SK-N-SH (cell line): ENCODE data around the gene OR6B3. TPM values are rescaled to one million over a fixed set of nuclear protein-coding genes. Genes with fewer than 3 reads are reported as not detected.

Source experiments
- CTCF ChIA-PET: fragments of 300-600, 350-600 bp; formaldehyde crosslinking; extraction: SDS; loops from one replicate; lab custom pipeline; 2021; lab: Yijun Ruan, JAX
- POLR2A ChIA-PET: fragments of 350-600 bp; sonication (Branson Sonifier 250); formaldehyde crosslinking; extraction: SDS; loops from one replicate; lab custom pipeline; 2020; ENCODE audit warnings: antibody characterized with exemption, inconsistent platforms; lab: Yijun Ruan, JAX
- DNase-seq: peaks from one replicate; pipeline ENCODE4 v3.0.0; 2012
- H2AFZ ChIP-seq: fragments of 200-600 bp; sonication (generic); 2 replicates; pipeline ENCODE4 v1.8.1; 2016; ENCODE audit warnings: antibody characterized with exemption, mild to moderate bottlenecking, low read depth
- H3F3A ChIP-seq: fragments of 200-600 bp; sonication (generic); replicated peaks from 2 replicates; pipeline ENCODE3; 2016; ENCODE audit warnings: antibody characterized with exemption, mild to moderate bottlenecking; ENCODE audit not compliant: insufficient read depth
- H3K27ac ChIP-seq, 2 experiments: fragments of 200-500 bp in 1 of 2; fragments of 200-600 bp in 1 of 2; sonication (Bioruptor generic) in 1 of 2; sonication (generic), shearing (Covaris generic) in 1 of 2; 2 replicates each; pipeline versions ENCODE4 v1.5.1 to v1.6.1; 2014 to 2016; ENCODE audit warnings: low read depth in 2 of 2, inconsistent platforms in 1 of 2, low read length in 1 of 2, mild to moderate bottlenecking in 1 of 2, mixed read lengths in 1 of 2
- H3K27me3 ChIP-seq: fragments of 200-600 bp; sonication (generic), shearing (Covaris generic); 2 replicates; pipeline ENCODE4 v1.6.1; 2016; ENCODE audit warnings: mixed run types; ENCODE audit not compliant: insufficient read depth
- H3K36me3 ChIP-seq, 2 experiments: fragments of 200-500 bp in 1 of 2; fragments of 200-600 bp in 1 of 2; sonication (Bioruptor generic) in 1 of 2; sonication (generic) in 1 of 2; replicated peaks in 1 of 2; 2 replicates each; pipeline versions ENCODE3 to v1.5.1; 2014 to 2016; ENCODE audit warnings: low read length in 1 of 2, mild to moderate bottlenecking in 1 of 2; ENCODE audit not compliant: insufficient read depth in 2 of 2, control insufficient read depth in 1 of 2
- H3K4me1 ChIP-seq, 2 experiments: fragments of 200-500 bp in 1 of 2; fragments of 200-600 bp in 1 of 2; sonication (Bioruptor generic) in 1 of 2; sonication (generic), shearing (Covaris generic) in 1 of 2; 2 replicates each; pipeline versions ENCODE4 v1.5.1 to v1.6.1; 2014 to 2016; ENCODE audit warnings: low read depth in 1 of 2, low read length in 1 of 2, mixed run types in 1 of 2; ENCODE audit not compliant: insufficient read depth in 2 of 2, control insufficient read depth in 1 of 2
- H3K4me2 ChIP-seq: fragments of 200-600 bp; sonication (generic), shearing (Covaris generic); 2 replicates; pipeline ENCODE4 v1.6.1; 2017; ENCODE audit warnings: mixed run types
- H3K4me3 ChIP-seq, 2 experiments: fragments of 200-500 bp in 1 of 2; fragments of 200-600 bp in 1 of 2; sonication (Bioruptor generic) in 1 of 2; sonication (generic), shearing (Covaris generic) in 1 of 2; 2 replicates each; pipeline versions ENCODE4 v1.5.1 to v1.8.1; 2014 to 2016; ENCODE audit warnings: low read depth in 2 of 2, inconsistent platforms in 1 of 2, low read length in 1 of 2, mild to moderate bottlenecking in 1 of 2, mixed read lengths in 1 of 2, moderate library complexity in 1 of 2
- H3K79me2 ChIP-seq: fragments of 200-600 bp; sonication (generic); 2 replicates; pipeline ENCODE4 v1.8.1; 2017; ENCODE audit warnings: mild to moderate bottlenecking; ENCODE audit not compliant: insufficient read depth
- H3K9ac ChIP-seq: fragments of 200-600 bp; sonication (generic); 2 replicates; pipeline ENCODE4 v1.6.1; 2017; ENCODE audit warnings: mixed run types
- H3K9me2 ChIP-seq: fragments of 200-600 bp; sonication (generic); 2 replicates; pipeline ENCODE4 v1.6.1; 2017; ENCODE audit warnings: mixed run types
- H3K9me3 ChIP-seq: fragments of 200-600 bp; sonication (generic); 2 replicates; pipeline ENCODE4 v1.6.1; 2017; ENCODE audit warnings: mixed run types, mild to moderate bottlenecking, moderate library complexity
- H4K20me1 ChIP-seq: fragments of 200-600 bp; sonication (generic); 2 replicates; pipeline ENCODE4 v1.6.1; 2017; ENCODE audit warnings: mild to moderate bottlenecking, mixed run types; ENCODE audit not compliant: insufficient read depth
- CHD2 ChIP-seq: fragments of 150-350 bp; IDR thresholded peaks from 2 replicates; pipeline ENCODE4 v1.6.1; 2018; ENCODE audit warnings: low read length; ENCODE audit not compliant: partially characterized antibody
- CTCF ChIP-seq: fragments of 200-600 bp; sonication (generic); IDR thresholded peaks from 2 replicates; pipeline ENCODE4 v1.6.1; 2017; ENCODE audit warnings: antibody characterized with exemption, mild to moderate bottlenecking, moderate library complexity
- ELF1 ChIP-seq: IDR thresholded peaks from 2 replicates; pipeline ENCODE4 v1.4.0; 2012
- EP300 ChIP-seq, 2 experiments: IDR thresholded peaks; 2 replicates each; pipeline versions ENCODE4 v1.4.0 to v1.6.1; 2012; ENCODE audit warnings: borderline replicate concordance in 1 of 2, low read depth in 1 of 2, low read length in 1 of 2
- EZH2phosphoT487 ChIP-seq: fragments of 200-600 bp; sonication (generic); IDR thresholded peaks from 2 replicates; pipeline ENCODE4 v1.6.1; 2017; ENCODE audit warnings: low read depth, mixed run types, mild to moderate bottlenecking, antibody characterized with exemption, moderate library complexity, borderline replicate concordance
- FOSL2 ChIP-seq: IDR thresholded peaks from 2 replicates; pipeline ENCODE4 v1.4.0; 2012; ENCODE audit warnings: low read depth, mild to moderate bottlenecking, moderate library complexity, borderline replicate concordance
- FOXM1 ChIP-seq: IDR thresholded peaks from 2 replicates; pipeline ENCODE4 v1.4.0; 2012; ENCODE audit warnings: low read depth, mild to moderate bottlenecking
- GATA2 ChIP-seq: sonication (generic); formaldehyde crosslinking; IDR thresholded peaks from 2 replicates; pipeline ENCODE4 v1.5.0; 2020; ENCODE audit warnings: mild to moderate bottlenecking, missing genetic modification reagents
- JUND ChIP-seq: IDR thresholded peaks from 2 replicates; pipeline ENCODE4 v1.4.0; 2012
- NFIC ChIP-seq: IDR thresholded peaks from 2 replicates; pipeline ENCODE4 v1.4.0; 2012; ENCODE audit warnings: borderline replicate concordance
- NRF1 ChIP-seq: IDR thresholded peaks from 2 replicates; pipeline ENCODE4 v1.6.1; 2012; ENCODE audit warnings: low read depth, mild to moderate bottlenecking, low read length
- RCOR1 ChIP-seq: fragments of 150-350 bp; IDR thresholded peaks from 2 replicates; pipeline ENCODE4 v1.6.1; 2017; ENCODE audit warnings: antibody characterized with exemption, low read length
- REST ChIP-seq: IDR thresholded peaks from 2 replicates; pipeline ENCODE4 v1.6.1; 2012; ENCODE audit warnings: mild to moderate bottlenecking, low read depth, low read length, moderate library complexity
- RFX5 ChIP-seq: IDR thresholded peaks from 2 replicates; pipeline ENCODE4 v1.6.1; 2012; ENCODE audit warnings: mild to moderate bottlenecking, improper control_type of control experiment, low read length
- RXRA ChIP-seq: IDR thresholded peaks from 2 replicates; pipeline ENCODE4 v1.4.0; 2012; ENCODE audit warnings: low read depth, mild to moderate bottlenecking, borderline replicate concordance
- SIN3A ChIP-seq: IDR thresholded peaks from 2 replicates; pipeline ENCODE4 v1.6.1; 2012; ENCODE audit warnings: low read depth, mild to moderate bottlenecking, low read length, moderate library complexity, borderline replicate concordance
- TAF1 ChIP-seq: IDR thresholded peaks from 2 replicates; pipeline ENCODE4 v1.6.1; 2012; ENCODE audit warnings: low read depth, mild to moderate bottlenecking, low read length, moderate library complexity, borderline replicate concordance
- TCF12 ChIP-seq: IDR thresholded peaks from 2 replicates; pipeline ENCODE4 v1.4.0; 2012
- TEAD4 ChIP-seq: IDR thresholded peaks from 2 replicates; pipeline ENCODE4 v1.4.0; 2012; ENCODE audit warnings: mild to moderate bottlenecking, borderline replicate concordance; ENCODE audit not compliant: insufficient read depth
- USF1 ChIP-seq: IDR thresholded peaks from 2 replicates; pipeline ENCODE4 v1.4.0; 2012; ENCODE audit warnings: low read depth, borderline replicate concordance
- YY1 ChIP-seq: IDR thresholded peaks from 2 replicates; pipeline ENCODE4 v1.4.0; 2012; ENCODE audit warnings: low read depth, mild to moderate bottlenecking
- WGBS: methylation state at CpG from one replicate; pipeline ENCODE4 v1.1.6; 2017; ENCODE audit warnings: low lambda C conversion rate; 5-methylcytosine and 5-hydroxymethylcytosine counted together
- polyA plus RNA-seq, 3 experiments: library from polyadenylated mRNA; depleted of rRNA; stranded (reverse); fragments of >200 nt; gene quantifications; 2 replicates each; pipeline ENCODE4 v1.2.3, GENCODE V29; 2012

OR6B3 gene
- polyA plus RNA-seq, 1 of the 3 experiments (the other 2 are of a cell fraction), result not detected

- Histone ChIP-seq H3K27me3 (no peaks in the 10 kb centered on the region), H3K79me2 (no peaks in the 10 kb centered on the region), H3K4me3 (no peak overlapping the region), H3K27ac (no peak overlapping the region), H4K20me1 (no peaks in the 10 kb centered on the region), H3K4me1 (no peaks in the 10 kb centered on the region; a peak in 1 of 4 replicates), H3F3A (no peaks in the 10 kb centered on the region), H3K9me3 (peaks cover 3% of the 10 kb centered on the region), H3K36me3 (no peaks in the 10 kb centered on the region), H3K9me2 (no peaks in the 10 kb centered on the region), H3K4me2 (no peak overlapping the region), H2AFZ (no peak overlapping the region), H3K9ac (no peak overlapping the region)
- ChIA-PET CTCF (no interaction called here), POLR2A (no interaction called here)
- WGBS, result 2% methylated on average over 2 of the region's 2 CpGs
- no peak for DNase-seq
- no peak for TF ChIP-seq RCOR1
- TF ChIP-seq CTCF, result no peak
- no peak for TF ChIP-seq REST
- TF ChIP-seq TAF1, result no peak
- TF ChIP-seq EP300 (IDR thresholded peaks at IDR 0.05; ENCODE audit: borderline replicate concordance in 1 of 2, low read depth in 1 of 2, low read length in 1 of 2), result no peak
- no peak for TF ChIP-seq TEAD4
- TF ChIP-seq TCF12, result no peak
Observed at GRCh38 chr2:240078631-240079030, 25.3 kb upstream of the OR6B3 start.

- no peak overlapping the region for H2AFZ ChIP-seq
- no peak overlapping the region for H3K27ac ChIP-seq
- H3K36me3 ChIP-seq, result no peaks in the 10 kb centered on the region
- no peak overlapping the region for H3K4me2 ChIP-seq
- no peak for DNase-seq
- no peaks in the 10 kb centered on the region for H3K79me2 ChIP-seq
- H3F3A ChIP-seq, result no peaks in the 10 kb centered on the region
- ChIA-PET POLR2A (no interaction called here), CTCF (interaction anchor here (0.6 kb wide), 1 partner anchor 25 kb away, joined by 3 read pairs; no protein-coding TSS in a partner anchor)
- H3K9ac ChIP-seq, result no peak overlapping the region
- no peaks in the 10 kb centered on the region for H3K9me2 ChIP-seq
- no peaks in the 10 kb centered on the region for H3K27me3 ChIP-seq
- H4K20me1 ChIP-seq, result no peaks in the 10 kb centered on the region
- no peak overlapping the region for H3K4me3 ChIP-seq
- H3K9me3 ChIP-seq, result peaks cover 3% of the 10 kb centered on the region
- TF ChIP-seq RCOR1 (no peak), NRF1 (no peak), FOSL2 (no peak), FOXM1 (no peak), RFX5 (no peak), USF1 (no peak), NFIC (no peak), ELF1 (no peak), TEAD4 (no peak), GATA2 (CRISPR knock-in tag) (no peak), EZH2phosphoT487 (no peak), SIN3A (no peak), CHD2 (no peak), RXRA (no peak), TCF12 (no peak), JUND (no peak), TAF1 (no peak), YY1 (no peak)
- H3K4me1 ChIP-seq, result no peaks in the 10 kb centered on the region; a peak in 1 of 4 replicates
Observed at GRCh38 chr2:240077442-240077841, 24.1 kb upstream of the OR6B3 start.
